ENCODE measurements around the gene PNPLA1. TPM values are rescaled to one million over a fixed set of nuclear protein-coding genes. Genes with fewer than 3 reads are reported as not detected.

Gene PNPLA1
- 0.17 TPM in 1 of 2 replicates, not detected in the other for total RNA-seq (2021)
- percentile 19 among the genes with signal in this experiment for Bru-seq, nascent RNA
- percentile 27 among the genes with signal in this experiment for BruChase-seq, experiment 1, labeled RNA remaining after a 2-hour chase
- percentile 15 among the genes with signal in this experiment for BruChase-seq, experiment 2, labeled RNA remaining after a 6-hour chase
- long read RNA-seq, result 0 reads

GRCh38 chr6:36269834-36270705 is at the start of gene PNPLA1:
Gene PNPLA1, plus strand, starts transcription at chr6:36270060. Its CDS starts 400 bp downstream, at chr6:36270460.
- Histone ChIP-seq H3K4me2 (no peak within 1 kb of the TSS), H3F3A (ENCODE audit: insufficient read depth, low read depth) (peaks cover 22% of the 10 kb centered on the region), H2AFZ (no peak within 1 kb of the TSS), H3K4me1 (replicated peaks; ENCODE audit: insufficient read depth) (peaks cover 32% of the 10 kb centered on the region), H3K79me2 (ENCODE audit: low read depth) (no peaks in the 10 kb centered on the region), H3K27ac (no peak within 1 kb of the TSS), H3K9me3 (ENCODE audit: insufficient read depth, low read depth) (0 out of 2 replicates have a peak, but pooled peaks cover 3% of the 10 kb centered on the region), H3K36me3 (ENCODE audit: low read depth) (no peaks in the 10 kb centered on the region), H3K9me2 (ENCODE audit: insufficient read depth) (no peaks in the 10 kb centered on the region), H3K4me3 (no peak within 1 kb of the TSS), H3K27me3 (ENCODE audit: insufficient read depth, low read depth) (no peaks in the 10 kb centered on the region), H4K20me1 (ENCODE audit: insufficient read depth) (no peaks in the 10 kb centered on the region)
- CTCF ChIA-PET, result no interaction called here
- intact Hi-C loops (cut with micrococcal nuclease; ENCODE audit: unreplicated experiment), result no loop called here
- TF ChIP-seq EZH2 (IDR thresholded peaks at IDR 0.05; ENCODE audit: low read depth) (no peak), CTCF (conservative IDR thresholded peaks at IDR 0.05) (no peak)
- no peak for DNase-seq
- POLR2A ChIA-PET (ENCODE audit: unreplicated experiment), result no interaction called here
- no TSS peak for BruUV-seq (replicated peaks)

- CTCF ChIA-PET, result no interaction called here
- H3K36me3 ChIP-seq (ENCODE audit: low read depth), result peaks cover 32% of the 10 kb centered on the region
Measured at GRCh38 chr6:36220226-36220625, 49.6 kb upstream of the PNPLA1 start.

More at GRCh38 chr6:36220226-36220625, 49.6 kb upstream of the PNPLA1 start:
- no peak for DNase-seq
- TF ChIP-seq CTCF (conservative IDR thresholded peaks at IDR 0.05), result no peak
- TF ChIP-seq EZH2 (IDR thresholded peaks at IDR 0.05; ENCODE audit: low read depth), result no peak
- H3K4me2 ChIP-seq, result no peak overlapping the region
- intact Hi-C loops (cut with micrococcal nuclease; ENCODE audit: unreplicated experiment), result loop anchor here (10.0 kb wide), 1 partner anchor 145 kb away; no protein-coding TSS in a partner anchor
- POLR2A ChIA-PET (ENCODE audit: unreplicated experiment), result interaction anchor here (0.6 kb wide), 1 partner anchor 539 kb away, joined by 4 read pairs; no protein-coding TSS in a partner anchor
- H3K4me1 ChIP-seq (replicated peaks; ENCODE audit: insufficient read depth), result peaks cover 28% of the 10 kb centered on the region
- H2AFZ ChIP-seq, result no peak overlapping the region
- BruUV-seq (replicated peaks), result no TSS peak
- no peaks in the 10 kb centered on the region for H3K9me2 ChIP-seq (ENCODE audit: insufficient read depth)
- peaks cover 3% of the 10 kb centered on the region; the same call in 1 of the 2 replicates for H4K20me1 ChIP-seq (ENCODE audit: insufficient read depth)
- 0 out of 2 replicates have a peak, but pooled peaks cover 4% of the 10 kb centered on the region for H3K9me3 ChIP-seq (ENCODE audit: insufficient read depth, low read depth)
- no peak overlapping the region for H3K27ac ChIP-seq
- no peak overlapping the region for H3K4me3 ChIP-seq
- no peaks in the 10 kb centered on the region for H3K27me3 ChIP-seq (ENCODE audit: insufficient read depth, low read depth)
- peaks cover 17% of the 10 kb centered on the region; the same call in 1 of the 2 replicates for H3F3A ChIP-seq (ENCODE audit: insufficient read depth, low read depth)
- peaks cover 7% of the 10 kb centered on the region; the same call in 1 of the 2 replicates for H3K79me2 ChIP-seq (ENCODE audit: low read depth)
